GM18502 (cell line): ENCODE results near the gene MID1.
A peak's percentile ranks its signal among the peaks of the same experiment; 100 is the strongest.
"Not testable (repeated sequence)": the region's sequence is repeated elsewhere in the genome, so short reads cannot be mapped to it uniquely, and the experiment has no call there.

Source experiments
- ATAC-seq: cut with Tn5 transposase; IDR thresholded peaks from one replicate; pipeline ENCODE4 v1.9.1; 2021; ENCODE audit warnings: mild to moderate bottlenecking; ENCODE audit not compliant: unreplicated experiment, poor library complexity

The MID1 gene

GRCh38 chrX:10618961-10619360 lies 1.4 kb downstream of the MID1 start:
- no peak for ATAC-seq

- no peak for ATAC-seq
Observed at GRCh38 chrX:10617999-10618351, 2.4 kb downstream of the MID1 start.

GRCh38 chrX:10617186-10617998 lies 3.0 kb downstream of the MID1 start:
- no peak for ATAC-seq

GRCh38 chrX:10615931-10616774 lies 4.2 kb downstream of the MID1 start:
- ATAC-seq: peak; percentile 76

DNA sequence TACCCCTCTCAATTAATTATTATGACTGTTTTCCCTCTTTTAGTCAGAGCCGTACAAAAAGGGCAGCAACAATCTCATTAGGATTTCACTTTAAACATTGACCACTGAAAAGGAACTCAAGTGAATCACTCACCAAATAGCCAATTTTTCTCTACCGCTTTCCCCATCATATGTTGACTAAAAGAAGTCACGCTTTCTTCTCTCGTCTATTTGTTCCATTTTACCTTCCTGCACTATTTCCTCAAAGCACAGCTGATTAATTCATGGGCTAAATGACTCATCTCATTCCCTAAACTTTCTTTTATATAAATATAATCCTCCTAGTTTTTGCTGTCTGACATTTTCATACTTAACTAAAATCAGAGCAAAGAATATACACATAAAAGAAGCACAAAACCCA lies 8.2 kb downstream of the MID1 start:
- ATAC-seq: no peak

DNA sequence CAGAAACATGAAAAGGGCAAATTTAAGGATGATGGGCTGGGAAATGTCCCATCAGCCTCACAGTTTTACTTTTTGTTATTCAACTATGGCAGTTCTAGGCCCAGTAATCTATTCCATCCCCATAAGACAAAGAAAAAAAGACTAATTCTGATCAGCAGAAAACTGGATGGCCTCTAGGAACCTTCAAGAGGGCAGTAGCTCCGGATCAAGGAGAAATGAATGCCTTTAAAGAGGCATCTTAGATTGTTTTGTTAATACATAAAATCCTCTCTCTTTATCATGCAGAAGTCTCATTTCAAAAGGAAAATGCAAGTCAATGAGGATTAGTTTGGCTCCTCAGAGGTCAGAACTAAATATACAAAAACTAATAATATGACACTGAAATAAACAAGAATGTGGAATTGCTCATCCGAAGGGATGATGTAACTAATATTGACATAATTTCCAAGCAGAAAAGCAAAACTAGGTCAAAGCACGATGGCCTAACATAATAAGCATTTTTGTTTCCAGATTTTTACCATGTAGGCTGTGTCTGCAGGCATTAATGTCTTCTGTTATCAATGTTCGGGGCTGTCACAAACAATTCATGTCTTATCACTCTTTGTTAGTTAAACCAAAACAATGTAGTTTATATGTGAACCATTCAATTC lies 8.8 kb downstream of the MID1 start:
- ATAC-seq: no peak

DNA sequence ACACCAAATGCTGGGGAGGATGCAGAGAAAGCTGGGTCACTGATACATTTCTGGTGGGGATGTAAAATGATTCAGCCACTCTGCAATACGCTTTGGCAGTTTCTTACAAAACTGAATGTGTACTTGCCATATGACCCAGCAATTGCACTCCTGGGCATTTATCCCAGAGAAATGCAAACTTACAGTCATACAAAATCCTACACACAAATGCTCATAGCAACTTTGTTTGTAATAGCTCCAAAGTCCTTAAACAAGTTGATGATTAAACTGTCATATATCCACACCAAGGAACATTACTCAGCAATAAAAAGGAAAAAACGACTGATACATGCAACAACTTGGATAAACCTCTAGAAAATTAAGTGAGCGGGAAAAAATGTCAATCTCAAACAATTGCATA lies 12.3 kb downstream of the MID1 start:
- ATAC-seq: no peak

DNA sequence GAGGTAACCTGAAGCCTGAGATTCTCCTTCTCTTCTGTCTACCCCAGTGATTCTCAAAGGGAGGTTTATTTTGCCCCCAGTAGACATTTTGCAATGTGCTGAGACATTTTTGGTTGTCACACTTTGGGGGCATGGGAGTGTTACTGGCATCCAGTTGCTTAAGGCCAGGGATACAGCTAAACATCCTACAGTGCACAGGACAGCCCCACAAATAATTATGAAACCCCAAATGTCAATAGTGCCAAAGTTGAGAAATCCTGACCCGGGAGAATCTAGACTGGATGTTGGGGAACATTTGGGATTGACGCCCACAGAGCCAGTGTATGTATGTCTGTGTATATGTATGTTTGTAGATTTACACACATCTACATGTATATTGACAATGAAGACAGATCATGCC lies 13.2 kb downstream of the MID1 start:
- no peak for ATAC-seq

- ATAC-seq: no peak
Observed at GRCh38 chrX:10603612-10604011, 16.8 kb downstream of the MID1 start.

GRCh38 chrX:10602646-10603045 lies 17.7 kb downstream of the MID1 start:
- no peak for ATAC-seq

DNA sequence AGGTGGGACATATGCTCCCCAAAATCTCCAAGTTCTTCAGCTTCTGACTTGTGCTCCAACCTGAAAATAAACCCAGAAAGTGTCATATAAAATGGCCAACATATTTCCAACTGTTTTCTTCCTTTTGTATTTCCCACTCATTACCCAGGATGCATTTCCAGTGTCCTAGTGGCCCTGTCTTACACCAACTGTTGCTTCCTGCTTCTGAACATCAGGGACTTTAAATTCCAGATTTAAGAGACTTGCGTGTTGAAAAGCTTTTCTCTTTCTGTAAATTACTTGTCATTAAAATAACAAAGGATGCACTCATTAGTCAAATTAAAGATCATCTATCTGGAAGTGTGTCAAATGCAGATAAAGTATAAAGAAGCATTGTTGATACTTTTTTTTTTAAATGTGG lies 19.9 kb downstream of the MID1 start:
- no peak for ATAC-seq

- ATAC-seq: no peak
Observed at GRCh38 chrX:10598540-10598939, 21.8 kb downstream of the MID1 start.

DNA sequence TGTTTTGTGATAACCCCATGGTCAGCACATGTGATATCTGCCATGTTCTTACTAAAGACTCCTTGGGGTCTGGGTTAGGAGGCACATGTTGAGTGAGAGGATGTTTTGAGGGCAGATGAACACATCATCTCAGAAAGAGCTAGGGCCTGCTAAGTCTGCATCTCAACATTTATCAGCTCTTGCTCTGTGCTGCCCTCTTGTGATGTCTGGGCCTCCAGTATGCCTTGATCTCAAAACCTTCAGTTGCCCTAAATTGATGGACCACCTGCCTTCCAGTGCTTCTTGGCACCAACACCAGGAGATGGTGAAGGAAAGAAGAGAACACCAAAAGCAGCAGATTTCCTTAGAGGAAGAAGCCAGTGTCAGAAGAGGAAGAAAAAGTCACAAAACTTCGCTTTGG lies 22.5 kb downstream of the MID1 start:
- no peak for ATAC-seq

DNA sequence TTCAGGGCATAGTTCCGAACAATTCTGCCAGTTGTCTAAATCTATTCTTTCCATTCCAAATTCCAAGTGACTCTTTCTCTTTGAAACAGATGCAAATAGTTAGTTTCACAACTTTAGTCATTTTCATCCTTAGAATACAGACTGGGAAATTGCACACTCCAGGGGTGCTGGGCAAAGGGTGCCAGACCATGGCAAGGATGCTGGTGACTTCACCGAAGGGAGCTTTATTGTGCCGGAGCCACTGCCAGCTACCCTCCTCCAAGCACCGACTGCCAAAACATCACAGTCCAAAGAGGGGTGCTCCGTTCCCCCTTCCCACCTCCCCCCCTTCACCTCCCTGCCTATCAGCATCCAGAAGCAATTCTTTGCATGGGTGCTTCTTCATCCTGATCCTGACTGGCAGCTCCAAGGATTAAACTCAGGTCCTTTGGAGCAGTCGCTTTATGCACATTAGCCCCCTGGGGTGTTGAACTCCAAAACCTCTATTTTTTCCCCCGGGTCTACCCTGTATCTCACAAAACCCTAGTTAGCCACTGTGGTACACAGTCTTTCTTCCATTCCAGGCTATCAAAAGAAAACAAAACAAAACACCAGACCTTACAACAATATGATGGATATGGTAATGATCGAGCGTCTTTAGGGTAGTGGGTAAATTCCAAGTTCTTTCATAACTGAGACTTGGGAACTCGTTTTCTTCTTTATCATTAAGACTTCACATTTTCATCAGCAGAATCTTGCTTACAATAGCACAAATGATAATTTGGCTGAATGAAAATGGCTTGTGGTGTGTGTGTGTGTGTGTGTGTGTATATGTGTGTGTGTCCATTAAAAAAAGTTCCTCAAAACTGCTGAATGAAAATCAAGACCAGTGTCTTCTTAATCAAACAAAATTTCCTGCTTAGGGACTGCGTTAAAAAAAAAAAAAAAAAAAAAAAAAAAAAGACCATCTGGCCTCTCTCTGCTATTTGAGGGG lies 28.7 kb downstream of the MID1 start:
- no peak for ATAC-seq

DNA sequence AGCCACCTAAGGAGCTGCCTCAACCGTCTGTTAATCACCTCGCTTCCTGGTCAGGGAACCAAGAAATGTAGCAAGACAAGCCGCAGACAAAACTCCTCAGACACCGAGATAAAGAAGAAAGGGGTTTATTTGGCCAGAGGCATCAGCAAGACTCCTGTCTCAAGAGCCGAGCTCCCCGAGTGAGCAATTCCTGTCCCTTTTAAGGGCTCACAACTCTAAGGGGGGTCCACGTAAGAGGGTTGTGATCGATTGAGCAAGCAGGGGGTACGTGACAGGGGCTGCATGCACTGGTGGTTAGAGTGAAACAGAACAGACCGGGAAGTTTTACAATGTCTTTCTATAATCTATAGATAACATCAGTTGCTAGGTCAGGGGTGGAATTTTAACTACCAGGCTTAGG lies 30.6 kb downstream of the MID1 start:
- ATAC-seq: not testable (repeated sequence)

GRCh38 chrX:10589098-10589497 lies 31.3 kb downstream of the MID1 start:
- ATAC-seq: no peak

DNA sequence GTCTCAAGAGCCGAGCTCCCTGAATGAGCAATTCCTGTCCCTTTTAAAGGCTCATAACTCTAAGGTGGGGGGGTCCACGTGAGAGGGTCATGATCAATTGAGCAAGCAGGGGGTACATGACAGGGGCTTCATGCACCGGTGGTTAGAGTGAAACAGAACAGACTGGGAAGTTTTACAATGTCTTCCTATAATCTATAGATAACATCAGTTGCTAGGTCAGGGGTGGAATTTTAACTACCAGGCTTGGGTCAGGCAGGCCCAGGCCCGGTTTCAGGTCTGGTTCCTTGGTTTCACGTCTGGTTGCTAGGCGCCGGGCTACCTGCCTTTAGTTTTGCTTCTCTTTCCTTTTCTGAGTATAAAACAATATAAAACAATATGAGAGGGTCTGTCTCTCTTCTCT lies 35.5 kb downstream of the MID1 start:
- not testable (repeated sequence) for ATAC-seq

DNA sequence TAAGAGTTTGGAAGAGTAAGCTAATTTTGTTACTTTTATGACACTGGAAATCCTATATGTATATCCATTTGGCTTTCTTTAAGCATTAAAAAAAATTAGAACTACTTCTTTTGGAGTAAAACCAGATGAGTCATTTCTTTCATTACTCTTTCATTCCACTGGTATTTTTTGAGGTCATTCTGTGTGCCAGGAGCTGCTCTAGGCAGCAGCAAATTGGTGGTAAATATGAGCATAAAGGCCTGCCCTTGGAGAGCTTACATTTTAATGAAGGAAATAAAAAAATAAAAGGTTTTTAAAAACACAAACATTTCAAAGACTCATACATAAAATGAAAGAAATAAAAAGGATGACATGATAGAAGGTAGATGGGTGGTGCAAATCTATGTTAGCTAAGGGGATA lies 37.4 kb downstream of the MID1 start:
- ATAC-seq: no peak

- no peak for ATAC-seq
Observed at GRCh38 chrX:10582215-10582733, 38.1 kb downstream of the MID1 start.
